HCT116 (cell line): Measurements from ENCODE around the gene CIB1. TPM values are rescaled to one million over a fixed set of nuclear protein-coding genes. Genes with fewer than 3 reads are reported as not detected.

Experiments
- ATAC-seq: fragments of 200-7000 bp; cut with Tn5 transposase; 2 replicates; pipeline ENCODE4 v1.9.1; 2020; ENCODE audit warnings: mild to moderate bottlenecking, moderate library complexity
- BruUV-seq: library from RNA; stranded (reverse); fragments of 400-500 nt; replicated peaks from 2 replicates; lab custom pipeline; 2021; lab: Mats Ljungman, UMichigan
- CTCF ChIA-PET: fragments of 300-600 bp; sonication (Branson Sonifier 250); formaldehyde crosslinking; loops from one replicate; lab custom pipeline; 2021; ENCODE audit warnings: antibody characterized with exemption; lab: Charles Lee
- POLR2A ChIA-PET: fragments of 300-600, 350-600 bp; sonication (Branson Sonifier 250); formaldehyde crosslinking; loops from one replicate; lab custom pipeline; 2021; ENCODE audit warnings: antibody characterized with exemption; lab: Charles Lee
- RAD21 ChIA-PET, 2 experiments: fragments of 300-600 bp; sonication (Branson Sonifier 250); formaldehyde crosslinking; loops; one replicate each; lab custom pipeline; 2023; ENCODE audit warnings: low total read pairs in 2 of 2; ENCODE audit not compliant: uncharacterized antibody in 2 of 2, unreplicated experiment in 2 of 2, low non-redundant PET in 1 of 2; lab: Charles Lee
- DNase-seq: peaks from one replicate; pipeline ENCODE4 v3.0.0-alpha.2; 2010; ENCODE audit warnings: low read depth, low spot score
- H2AFZ ChIP-seq: fragments of 200-600 bp; shearing (Covaris generic), sonication (generic); 2 replicates; pipeline ENCODE4 v1.6.1; 2017; ENCODE audit warnings: low read depth, mixed run types, mixed read lengths, antibody characterized with exemption, low read length; ENCODE audit not compliant: poor library complexity, severe bottlenecking
- H3K27ac ChIP-seq: 2 replicates; pipeline ENCODE4 v1.5.1; 2012; ENCODE audit warnings: low read depth, low read length
- H3K27me3 ChIP-seq: fragments of 200-600 bp; sonication (generic); 2 replicates; pipeline ENCODE4 v1.6.1; 2016; ENCODE audit warnings: mixed run types, low read length, mixed read lengths; ENCODE audit not compliant: insufficient read depth
- H3K36me3 ChIP-seq, 2 experiments: fragments of 200-500 bp in 1 of 2; fragments of 200-600 bp in 1 of 2; sonication (Bioruptor generic) in 1 of 2; sonication (generic) in 1 of 2; 2 replicates each; pipeline versions ENCODE4 v1.5.1 to v1.6.1; 2014 to 2016; ENCODE audit warnings: low read length in 2 of 2, inconsistent platforms in 1 of 2, mixed read lengths in 1 of 2, mixed run types in 1 of 2; ENCODE audit not compliant: insufficient read depth in 2 of 2, control insufficient read depth in 1 of 2
- H3K4me1 ChIP-seq, 2 experiments: fragments of 200-600 bp in 1 of 2; sonication (generic) in 1 of 2; 2 replicates each; pipeline versions ENCODE4 v1.5.1 to v1.6.1; 2012 to 2017; ENCODE audit warnings: low read length in 2 of 2, inconsistent platforms in 1 of 2, mild to moderate bottlenecking in 1 of 2, mixed read lengths in 1 of 2, mixed run types in 1 of 2, moderate library complexity in 1 of 2; ENCODE audit not compliant: insufficient read depth in 2 of 2, control insufficient read depth in 1 of 2
- H3K4me2 ChIP-seq: fragments of 200-600 bp; sonication (generic); 2 replicates; pipeline ENCODE4 v1.6.1; 2017; ENCODE audit warnings: mixed run types, low read length, mixed read lengths
- H3K4me3 ChIP-seq, 2 experiments: fragments of 200-600 bp in 1 of 2; sonication (generic) in 1 of 2; replicated peaks in 1 of 2; 2 replicates each; pipeline ENCODE4 v1.5.1; 2011 to 2016; ENCODE audit warnings: low read length in 2 of 2, control low read depth in 1 of 2, low read depth in 1 of 2, mild to moderate bottlenecking in 1 of 2, mixed read lengths in 1 of 2, mixed run types in 1 of 2
- H3K79me2 ChIP-seq: fragments of 200-600 bp; sonication (generic); 2 replicates; pipeline ENCODE4 v1.6.1; 2017; ENCODE audit warnings: mild to moderate bottlenecking, mixed run types, low read length, moderate library complexity, mixed read lengths; ENCODE audit not compliant: insufficient read depth
- H3K9ac ChIP-seq: fragments of 200-600 bp; sonication (generic); 2 replicates; pipeline ENCODE4 v1.6.1; 2016; ENCODE audit warnings: low read length, mixed read lengths
- H3K9me2 ChIP-seq: fragments of 200-600 bp; sonication (generic), shearing (Covaris generic); 2 replicates; pipeline ENCODE4 v1.6.1; 2017; ENCODE audit warnings: mixed run types, mild to moderate bottlenecking, moderate library complexity; ENCODE audit not compliant: insufficient read depth
- H3K9me3 ChIP-seq, 2 experiments: fragments of 200-500 bp in 1 of 2; fragments of 200-600 bp in 1 of 2; sonication (Bioruptor generic) in 1 of 2; sonication (generic) in 1 of 2; 2 replicates each; pipeline ENCODE4 v1.6.1; 2014 to 2017; ENCODE audit warnings: low read length in 2 of 2, mixed read lengths in 2 of 2, inconsistent platforms in 1 of 2, low read depth in 1 of 2, mild to moderate bottlenecking in 1 of 2, mixed run types in 1 of 2, moderate library complexity in 1 of 2; ENCODE audit not compliant: control insufficient read depth in 1 of 2, insufficient read depth in 1 of 2
- H4K20me1 ChIP-seq: fragments of 200-600 bp; sonication (generic), shearing (Covaris generic); 2 replicates; pipeline ENCODE4 v1.6.1; 2017; ENCODE audit warnings: mixed run types, mild to moderate bottlenecking, moderate library complexity; ENCODE audit not compliant: insufficient read depth
- CBX3 ChIP-seq: IDR thresholded peaks from 2 replicates; pipeline ENCODE4 v1.6.1; 2012; ENCODE audit warnings: low read depth
- POLR2AphosphoS5 ChIP-seq: IDR thresholded peaks from 2 replicates; pipeline ENCODE4 v1.6.1; 2011; ENCODE audit warnings: mild to moderate bottlenecking, low read depth, low read length, moderate library complexity
- REST ChIP-seq: IDR thresholded peaks from 2 replicates; pipeline ENCODE4 v1.6.1; 2012; ENCODE audit warnings: low read depth
- SP1 ChIP-seq: IDR thresholded peaks from 2 replicates; pipeline ENCODE4 v1.6.1; 2012; ENCODE audit warnings: low read depth
- TCF7L2 ChIP-seq: IDR thresholded peaks from 2 replicates; pipeline ENCODE4 v1.7.0; 2011; ENCODE audit warnings: borderline replicate concordance, inconsistent platforms; ENCODE audit not compliant: insufficient read depth, insufficient read length; ENCODE audit errors: extremely low read depth
- intact Hi-C: fragments of 100-400 bp; cut with micrococcal nuclease; formaldehyde crosslinking; loops from 2 replicates; pipeline ENCODE4 v1.10.0; 2022
- total RNA-seq: library from RNA; stranded (reverse); gene quantifications from one replicate; pipeline ENCODE4 v1.2.1, GENCODE V29; 2021; ENCODE audit not compliant: unreplicated experiment

CIB1 gene
- total RNA-seq, 1 experiment from 2014 or later = 92.7 TPM

- Histone ChIP-seq H3K4me1 (peaks cover 4 to 15% of the 10 kb centered on the region in 2 experiments; a peak in 3 of 4 replicates), H3K9ac (no peak overlapping the region), H3K4me2 (no peak overlapping the region), H3K27me3 (no peaks in the 10 kb centered on the region), H3K79me2 (peaks cover 12% of the 10 kb centered on the region)
- ChIA-PET RAD21 (no interaction called here), POLR2A (no interaction called here)
- TF ChIP-seq REST (no peak), CBX3 (no peak), TCF7L2 (no peak), SP1 (no peak), POLR2AphosphoS5 (peak; percentile 68)
- TF ChIP-seq, all 23 proteins: peak for 1
- CTCF ChIA-PET = no interaction called here
- Histone ChIP-seq H2AFZ (no peak overlapping the region), H3K4me3 (no peak overlapping the region), H3K9me2 (no peaks in the 10 kb centered on the region), H3K9me3 (no peaks in the 10 kb centered on the region), H3K27ac (no peak overlapping the region), H4K20me1 (no peaks in the 10 kb centered on the region), H3K36me3 (peaks cover 37 to 54% of the 10 kb centered on the region in 2 experiments)
- BruUV-seq = TSS peak; percentile 28
- ATAC-seq = no peak
- intact Hi-C loops = no loop called here
- DNase-seq = no peak
These were observed 4.8 kb downstream of the CIB1 start for GRCh38 chr15:90228960-90229359.
